Mucosa of gallbladder (tissue), 1 donor: ENCODE results near the gene SLC5A8. TPM values are rescaled to one million over a fixed set of nuclear protein-coding genes. Genes with fewer than 3 reads are reported as not detected.

Experiments
- DNase-seq: peaks from one replicate; pipeline ENCODE4 v3.0.0-alpha.2; 2020; ENCODE audit warnings: low spot score
- total RNA-seq: library from RNA; stranded (reverse); gene quantifications from one replicate; pipeline ENCODE4 v1.2.1, GENCODE V29; 2021
- donor health status: DM: no; HTN: no; CAD: no.

Gene SLC5A8
- total RNA-seq, result 0.06 TPM

DNA sequence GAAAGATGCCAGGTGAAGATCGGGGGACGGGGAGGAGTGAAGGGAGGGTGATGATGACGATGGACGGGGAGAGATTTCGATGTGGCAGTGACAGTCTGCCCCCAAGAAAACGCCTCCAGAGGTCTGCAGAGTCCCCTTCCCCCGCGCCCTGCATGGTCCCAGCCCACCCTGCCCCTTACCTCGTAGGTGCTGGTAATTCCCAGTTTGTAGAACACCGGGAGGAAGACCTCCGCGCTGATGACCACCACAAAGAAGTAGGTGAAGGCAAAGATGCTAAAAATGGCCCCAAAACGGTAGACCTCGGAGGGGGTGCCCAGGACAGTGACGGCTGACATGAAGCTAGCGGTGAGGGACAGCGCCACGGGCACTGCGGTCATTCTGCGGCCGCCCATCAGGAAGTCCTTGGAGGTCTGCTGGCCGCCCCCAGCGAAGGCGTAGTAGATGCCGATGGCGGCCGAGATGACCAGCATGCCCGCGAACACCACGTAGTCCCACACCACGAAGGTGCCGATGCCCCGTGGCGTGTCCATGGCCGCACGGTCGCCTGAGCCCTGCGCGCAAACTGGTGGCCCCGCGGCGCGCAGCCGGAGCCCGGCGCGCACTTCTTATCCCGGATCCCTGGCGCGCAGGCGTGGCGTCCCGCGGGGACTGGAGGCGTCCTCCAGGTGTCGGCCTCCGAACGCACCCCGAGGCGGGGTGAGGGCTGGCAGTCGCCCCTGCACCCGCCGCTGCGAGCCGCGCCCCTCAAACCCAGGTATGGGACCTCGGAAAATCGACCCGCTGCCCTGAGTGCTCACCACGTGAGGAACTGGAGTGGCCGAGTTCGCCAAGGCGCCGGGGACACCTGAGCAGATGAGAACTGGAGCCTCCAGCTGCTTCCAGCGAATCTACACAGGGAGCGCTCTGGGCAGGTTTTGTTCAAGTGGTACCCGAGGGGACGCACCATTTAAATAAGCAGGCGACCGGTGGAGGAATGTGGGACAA lies at the start of gene SLC5A8:
Gene SLC5A8 (minus strand): TSS at position 920 of the 984 bp plus-strand sequence. CDS start 390 bp downstream, at position 530.
- DNase-seq, result no peak

GRCh38 chr12:101257357-101257756 lies 47.3 kb upstream of the SLC5A8 start:
- no peak for DNase-seq

- DNase-seq, result no peak
Measured at GRCh38 chr12:101256266-101256665, 46.2 kb upstream of the SLC5A8 start.

DNA sequence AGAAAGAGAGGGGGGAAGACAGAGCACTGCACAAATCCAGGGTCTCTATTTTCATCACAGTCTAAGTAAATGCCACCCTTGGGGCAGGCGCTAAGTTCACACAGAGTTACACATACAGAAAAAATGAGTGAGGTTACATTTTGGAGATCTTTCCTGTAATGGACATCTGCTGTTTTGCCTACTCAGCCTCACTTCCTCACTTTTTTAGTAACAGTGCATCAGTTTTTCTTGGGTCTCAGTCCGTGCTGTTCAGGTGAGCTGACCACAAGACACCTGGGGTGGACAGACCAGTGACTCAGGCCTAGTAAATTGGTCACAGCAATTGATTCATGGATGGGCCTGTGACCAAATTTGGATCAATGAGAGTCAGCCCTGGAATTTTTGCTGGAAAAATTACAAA lies 33.6 kb upstream of the SLC5A8 start:
- no peak for DNase-seq

- no peak for DNase-seq
Measured at GRCh38 chr12:101243074-101243473, 33.0 kb upstream of the SLC5A8 start.

- DNase-seq, result no peak
Measured at GRCh38 chr12:101238800-101239329, 28.8 kb upstream of the SLC5A8 start.

DNA sequence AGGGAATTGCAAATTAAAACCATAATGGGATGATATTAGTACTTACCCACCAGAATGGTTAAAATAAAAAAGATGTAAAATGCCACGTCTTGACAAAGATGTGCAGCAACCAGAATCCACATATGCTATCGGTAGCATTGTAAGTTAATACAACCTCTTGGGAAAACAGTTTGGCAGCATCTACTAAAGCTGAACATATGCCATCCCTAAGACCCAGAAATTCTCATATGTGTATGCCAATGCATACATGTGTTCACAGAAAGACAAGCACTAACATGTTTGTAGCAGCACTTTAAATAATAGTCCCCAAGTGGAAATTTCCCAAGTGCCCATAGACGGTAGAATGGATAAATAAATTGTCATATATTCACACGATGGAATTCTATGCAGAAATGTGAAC lies 28.3 kb upstream of the SLC5A8 start:
- no peak for DNase-seq

- DNase-seq, result no peak
Measured at GRCh38 chr12:101235686-101236085, 25.6 kb upstream of the SLC5A8 start.

DNA sequence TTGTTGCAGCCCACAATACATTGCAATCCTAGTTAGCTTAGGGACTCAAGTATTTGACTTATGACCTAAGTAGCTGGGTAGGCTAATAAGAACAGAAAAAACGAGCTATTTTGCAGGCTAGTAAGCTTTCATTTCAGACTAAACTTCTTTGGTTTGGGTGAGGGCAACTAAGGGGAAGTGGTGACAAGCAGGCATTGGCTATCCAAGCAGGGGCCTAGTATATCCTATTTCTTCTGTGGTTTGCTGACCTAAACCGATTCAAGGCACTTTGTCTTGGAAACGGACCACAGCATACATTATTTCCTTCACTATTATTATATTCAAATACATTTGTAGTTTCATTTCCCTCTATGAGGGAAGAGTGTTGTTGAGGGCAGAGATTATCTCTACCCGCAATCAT lies 21.6 kb upstream of the SLC5A8 start:
- no peak for DNase-seq

GRCh38 chr12:101230547-101230946 lies 20.5 kb upstream of the SLC5A8 start:
- DNase-seq, result no peak

GRCh38 chr12:101229841-101230241 lies 19.8 kb upstream of the SLC5A8 start:
- no peak for DNase-seq

GRCh38 chr12:101221301-101221700 lies 11.3 kb upstream of the SLC5A8 start:
- DNase-seq, result no peak

GRCh38 chr12:101216810-101217209 lies 6.8 kb upstream of the SLC5A8 start:
- DNase-seq, result no peak

GRCh38 chr12:101207086-101207780 lies 2.8 kb downstream of the SLC5A8 start:
- DNase-seq, result no peak

GRCh38 chr12:101204602-101205304 lies 5.3 kb downstream of the SLC5A8 start:
- DNase-seq, result no peak

GRCh38 chr12:101200824-101201223 lies 9.2 kb downstream of the SLC5A8 start:
- no peak for DNase-seq

DNA sequence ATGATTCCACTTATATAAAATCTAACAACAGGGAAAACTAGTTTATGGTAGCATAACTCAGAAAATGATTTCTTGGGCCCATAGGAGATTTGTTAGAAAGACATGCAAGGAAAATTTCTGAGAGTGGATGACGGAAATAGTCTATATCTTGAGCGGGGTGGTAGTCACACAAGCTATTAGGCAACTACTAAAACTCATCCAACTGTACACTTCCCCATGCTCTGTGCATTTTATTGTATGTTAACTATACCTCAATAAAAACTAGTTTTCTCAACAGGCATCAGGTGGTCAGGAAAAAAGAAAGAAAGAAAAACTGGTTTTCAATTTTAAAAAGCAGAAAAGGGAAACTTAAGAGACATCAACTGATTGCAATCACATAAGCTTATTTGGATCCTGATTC lies 9.9 kb downstream of the SLC5A8 start:
- DNase-seq, result no peak

GRCh38 chr12:101186291-101186690 lies 23.7 kb downstream of the SLC5A8 start:
- DNase-seq, result no peak

GRCh38 chr12:101181776-101182175 lies 28.3 kb downstream of the SLC5A8 start:
- no peak for DNase-seq

GRCh38 chr12:101174541-101174940 lies 35.5 kb downstream of the SLC5A8 start:
- no peak for DNase-seq

- no peak for DNase-seq
Measured at GRCh38 chr12:101173197-101173749, 36.8 kb downstream of the SLC5A8 start.

DNA sequence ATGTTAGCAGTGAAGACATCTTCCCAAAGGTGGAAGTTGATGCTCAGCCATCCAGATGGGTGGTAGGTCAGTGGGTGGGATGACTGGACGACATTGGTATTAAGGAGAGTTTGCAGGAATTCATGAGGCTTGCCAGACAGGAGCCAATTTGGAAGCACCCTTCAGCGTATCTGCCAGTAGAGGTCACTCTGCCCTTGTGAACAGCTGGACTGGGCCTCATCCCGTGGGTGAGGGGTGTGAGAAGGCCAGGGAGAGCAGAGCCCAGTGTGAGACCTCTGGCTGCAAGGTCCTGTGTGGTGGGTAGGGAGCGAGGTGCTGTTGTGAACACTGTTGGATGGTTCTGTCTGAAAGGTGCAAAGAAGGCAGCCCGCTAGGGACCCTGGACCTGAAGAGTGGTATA lies 37.7 kb downstream of the SLC5A8 start:
- DNase-seq, result no peak
